Skeletal muscle tissue (tissue), 4 donors: ENCODE data around the gene MXD4. TPM values are rescaled to one million over a fixed set of nuclear protein-coding genes. Genes with fewer than 3 reads are reported as not detected.
A peak's percentile ranks its signal among the peaks of the same experiment; 100 is the strongest.
"Not testable (repeated sequence)": the region's sequence is repeated elsewhere in the genome, so short reads cannot be mapped to it uniquely, and the experiment has no call there.

Experiments
- H3K27ac ChIP-seq: one replicate; pipeline ENCODE4 v1.7.0; 2013; ENCODE audit warnings: mild to moderate bottlenecking, low read depth, low read length, inconsistent platforms
- H3K27me3 ChIP-seq, 3 donors: one replicate each; pipeline ENCODE4 v1.7.0; 2013; ENCODE audit warnings: low read length in 3 of 3; ENCODE audit not compliant: control insufficient read depth in 3 of 3, insufficient read depth in 3 of 3
- H3K36me3 ChIP-seq, 3 donors: one replicate each; pipeline ENCODE4 v1.7.0; 2013; ENCODE audit warnings: low read length in 3 of 3; ENCODE audit not compliant: control insufficient read depth in 3 of 3, insufficient read depth in 3 of 3
- H3K4me1 ChIP-seq, 3 donors: one replicate each; pipeline ENCODE4 v1.7.0; 2013; ENCODE audit warnings: low read length in 3 of 3, mild to moderate bottlenecking in 3 of 3; ENCODE audit not compliant: control insufficient read depth in 3 of 3, insufficient read depth in 3 of 3
- H3K4me3 ChIP-seq, 3 donors: one replicate each; pipeline ENCODE4 v1.7.0; 2013; ENCODE audit warnings: low read length in 3 of 3
- H3K9ac ChIP-seq, 3 donors: one replicate each; pipeline ENCODE4 v1.7.0; 2013; ENCODE audit warnings: low read length in 3 of 3, mild to moderate bottlenecking in 3 of 3, moderate library complexity in 2 of 3, low read depth in 1 of 3
- H3K9me3 ChIP-seq, 3 donors: one replicate each; pipeline ENCODE4 v1.7.0; 2013; ENCODE audit warnings: low read length in 3 of 3; ENCODE audit not compliant: control insufficient read depth in 3 of 3
- total RNA-seq: library from RNA; depleted of rRNA; stranded (reverse); fragments of >200 nt; gene quantifications from one replicate; pipeline ENCODE4 v1.2.3, GENCODE V29; 2014
- donor health status: Osteomylitis.

MXD4 gene
- total RNA-seq, 1 donor from 2014 or later = 21.4 TPM

DNA sequence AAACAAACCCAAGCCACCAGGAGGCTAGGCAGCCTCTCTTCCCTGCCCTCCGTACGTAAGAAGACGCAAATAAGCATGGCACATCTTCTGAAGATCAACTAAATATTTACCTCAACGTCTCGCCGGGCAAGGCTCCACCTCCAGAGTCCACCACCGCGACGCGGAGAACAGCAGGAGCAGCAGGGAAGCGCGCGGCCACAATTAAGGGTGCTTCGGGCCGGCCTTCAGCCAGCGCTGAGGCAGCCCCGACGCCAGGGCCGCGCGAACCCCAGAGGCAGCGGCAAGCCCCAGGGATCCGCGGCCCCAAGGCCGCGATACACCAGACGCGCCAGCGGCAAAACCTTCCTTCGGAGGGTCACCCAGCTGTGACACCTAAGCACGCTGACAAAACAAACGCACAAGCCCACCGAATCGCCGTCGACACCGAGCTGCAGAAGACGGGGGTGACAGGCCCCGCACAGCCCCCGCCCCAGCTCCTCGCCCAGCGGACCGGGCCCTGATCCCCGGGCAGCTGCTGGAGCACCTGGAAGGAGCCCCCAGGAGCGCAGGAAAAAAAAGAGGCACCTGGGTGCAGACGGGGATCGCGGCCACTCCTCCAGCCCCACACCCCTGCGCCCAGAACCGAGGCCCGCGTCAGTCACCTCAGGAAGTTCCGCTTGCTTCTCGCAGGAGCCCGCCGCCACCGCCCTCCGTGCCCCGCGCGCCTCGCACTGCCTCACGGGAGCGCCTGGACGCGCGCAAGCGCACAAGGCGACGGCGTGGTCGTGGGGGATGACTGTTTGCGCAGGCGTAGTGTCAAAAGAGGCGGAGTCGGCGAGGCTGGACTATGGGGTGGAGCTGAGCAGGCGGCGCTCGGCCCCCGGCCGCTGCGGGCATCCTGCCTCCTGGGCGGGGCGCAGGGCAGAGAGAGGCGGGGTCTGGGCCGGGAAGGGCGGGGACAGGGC is 20.2 kb downstream of the MXD4 start, which contains the start of the genes HAUS3 and POLN:
HAUS3 (minus strand) TSS at position 712 of the 944 bp plus-strand sequence. CDS start 1,175 bp downstream, outside the sequence.
POLN (minus strand) TSS at position 712 of the 944 bp plus-strand sequence. CDS start 12,890 bp downstream, outside the sequence.
- Histone ChIP-seq H3K4me3 (peak within 1 kb of the TSS; percentile 87 to 91 (median 91)), H3K9ac (peak within 1 kb of the TSS; percentile 79 to 93 (median 90)), H3K27ac (peak within 1 kb of the TSS; percentile 51), H3K9me3 (no peaks in the 10 kb centered on the region), H3K4me1 (peaks cover 25 to 40% (median 28%) of the 10 kb centered on the region in 3 donors), H3K36me3 (peaks cover 0 to 10% (median 1%) of the 10 kb centered on the region in 3 donors), H3K27me3 (no peaks in the 10 kb centered on the region)

DNA sequence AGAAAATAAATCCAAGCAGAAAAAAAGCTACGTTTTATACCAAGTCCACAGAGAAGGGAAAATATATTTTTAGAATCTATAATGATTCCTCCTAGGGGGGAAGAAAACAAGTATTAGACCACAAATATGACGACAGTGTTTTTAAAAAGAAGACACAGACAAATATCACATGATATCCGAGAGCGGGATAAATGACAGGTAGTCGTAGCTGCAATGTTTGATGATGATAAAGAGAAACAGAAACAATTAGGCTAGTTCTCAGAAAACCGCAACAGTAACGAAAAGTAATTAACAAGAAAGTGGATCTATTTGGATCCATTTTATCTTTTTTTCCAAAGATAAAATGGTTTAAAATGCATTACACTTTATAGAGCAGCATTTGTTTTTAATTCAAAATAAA is 20.9 kb downstream of the MXD4 start:
- H3K4me3 ChIP-seq = peak overlapping the region; percentile 87 to 91 (median 91)
- H3K9me3 ChIP-seq = no peaks in the 10 kb centered on the region
- H3K27ac ChIP-seq = no peak overlapping the region
- H3K4me1 ChIP-seq = peaks cover 25 to 38% (median 28%) of the 10 kb centered on the region in 3 donors
- H3K9ac ChIP-seq = peak overlapping the region; percentile 79 to 93 (median 90)
- H3K36me3 ChIP-seq = peaks cover 0 to 12% (median 0%) of the 10 kb centered on the region in 3 donors
- H3K27me3 ChIP-seq = no peaks in the 10 kb centered on the region

DNA sequence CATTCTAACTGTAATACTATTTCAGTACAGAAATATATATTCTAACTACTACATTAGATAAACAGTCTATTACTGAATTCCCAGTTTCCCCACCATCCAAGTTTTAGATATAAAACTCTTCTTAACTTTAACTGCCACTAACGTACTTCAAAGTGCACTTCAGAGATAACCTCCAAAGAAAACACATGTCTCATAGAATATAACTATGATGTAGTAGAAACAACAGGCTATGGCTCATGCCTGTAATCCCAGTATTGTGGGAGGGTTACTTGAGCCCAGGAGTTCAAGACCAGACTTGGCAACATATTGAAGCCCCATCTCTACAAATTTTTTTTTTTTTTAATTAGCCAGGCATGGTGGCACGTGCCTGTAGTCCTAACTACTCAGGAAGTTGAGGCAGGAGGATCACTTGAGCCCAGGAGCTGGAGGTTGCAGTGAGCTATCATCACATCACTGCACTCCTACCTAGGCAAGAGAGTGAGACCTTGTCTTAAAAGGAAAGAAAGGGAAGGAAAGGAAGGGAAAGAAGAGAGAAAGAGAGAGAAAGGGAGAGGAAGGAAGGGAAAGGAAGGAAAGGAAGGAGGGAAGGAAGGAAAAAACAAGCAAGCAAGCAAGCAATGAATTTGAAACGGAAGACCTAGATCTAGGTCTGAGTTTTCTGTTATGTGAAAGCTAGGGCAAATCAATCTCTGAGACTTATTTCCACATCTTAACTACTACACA is 24.8 kb downstream of the MXD4 start:
- peaks cover 5 to 19% (median 11%) of the 10 kb centered on the region in 3 donors for H3K36me3 ChIP-seq
- no peak overlapping the region for H3K9ac ChIP-seq
- no peak overlapping the region for H3K27ac ChIP-seq
- H3K4me1 ChIP-seq = peaks cover 13 to 23% (median 18%) of the 10 kb centered on the region in 3 donors
- no peaks in the 10 kb centered on the region for H3K9me3 ChIP-seq
- no peak overlapping the region for H3K4me3 ChIP-seq
- no peaks in the 10 kb centered on the region for H3K27me3 ChIP-seq

DNA sequence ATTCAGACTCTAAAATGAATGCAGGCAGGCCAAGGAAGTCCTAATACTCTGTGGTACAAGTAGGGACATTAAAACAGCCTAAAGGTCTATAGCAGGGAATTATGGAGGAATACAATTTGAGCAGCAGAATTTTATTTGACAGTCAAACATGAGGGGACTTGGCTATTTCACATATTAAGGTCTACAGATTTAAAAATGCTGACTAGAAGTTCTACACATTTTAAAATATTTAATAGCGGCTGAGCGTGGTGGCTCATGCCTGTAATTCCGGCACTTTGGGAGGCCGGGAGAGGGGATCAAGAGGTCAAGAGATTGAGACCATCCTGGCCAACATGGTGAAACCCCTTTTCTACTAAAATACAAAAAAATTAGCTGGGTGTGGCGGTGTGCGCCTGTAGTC is 30.8 kb downstream of the MXD4 start:
- H3K27me3 ChIP-seq = no peaks in the 10 kb centered on the region
- H3K9ac ChIP-seq = no peak overlapping the region
- H3K4me1 ChIP-seq = no peaks in the 10 kb centered on the region
- no peak overlapping the region for H3K27ac ChIP-seq
- H3K36me3 ChIP-seq = peaks cover 5 to 18% (median 10%) of the 10 kb centered on the region in 3 donors
- H3K4me3 ChIP-seq = no peak overlapping the region
- H3K9me3 ChIP-seq = no peaks in the 10 kb centered on the region

DNA sequence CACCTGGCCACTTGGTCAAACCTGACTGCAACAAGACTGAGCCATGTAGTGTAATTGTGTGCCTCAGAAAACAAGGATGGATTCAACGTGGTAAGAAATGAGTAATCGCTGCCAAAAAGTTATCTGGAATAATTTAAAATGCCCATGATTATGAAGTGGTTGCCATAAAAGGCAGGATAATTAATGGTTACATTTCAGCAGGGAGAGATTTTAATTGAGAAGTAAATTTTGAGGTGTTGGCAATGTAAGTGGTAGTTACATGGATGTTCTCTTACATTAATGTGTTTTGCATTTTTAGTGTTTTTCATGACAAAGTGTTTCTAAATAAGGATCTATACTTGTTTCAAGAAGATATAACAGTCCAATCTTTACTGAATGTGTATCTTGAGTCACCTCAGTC is 35.6 kb downstream of the MXD4 start:
- no peak overlapping the region for H3K27ac ChIP-seq
- H3K4me1 ChIP-seq = peaks cover 0 to 9% (median 6%) of the 10 kb centered on the region in 3 donors
- H3K4me3 ChIP-seq = no peak overlapping the region
- H3K27me3 ChIP-seq = no peaks in the 10 kb centered on the region
- H3K36me3 ChIP-seq = peaks cover 0 to 15% (median 10%) of the 10 kb centered on the region in 3 donors
- no peak overlapping the region for H3K9ac ChIP-seq
- no peaks in the 10 kb centered on the region for H3K9me3 ChIP-seq

DNA sequence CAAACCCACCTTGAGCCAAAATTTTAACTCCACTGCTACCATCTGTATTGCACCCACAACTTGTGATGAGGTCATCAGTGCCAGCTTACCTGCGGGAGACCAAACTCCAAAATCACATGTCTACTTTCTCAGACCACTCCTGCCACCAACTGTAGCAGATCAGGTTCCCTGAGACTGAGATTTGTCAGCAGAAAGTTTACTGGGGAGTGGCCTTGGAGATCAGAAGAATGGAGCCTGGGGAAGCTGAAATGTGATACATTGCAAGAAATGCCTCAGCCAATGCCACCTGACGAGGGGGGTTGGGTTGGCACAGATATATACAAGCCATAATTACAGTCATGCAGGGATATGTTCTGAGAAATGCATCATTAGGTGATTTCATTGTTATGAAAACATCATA is 39.1 kb downstream of the MXD4 start:
- no peaks in the 10 kb centered on the region for H3K9me3 ChIP-seq
- no peak overlapping the region for H3K9ac ChIP-seq
- no peaks in the 10 kb centered on the region for H3K27me3 ChIP-seq
- H3K36me3 ChIP-seq = peaks cover 0 to 10% (median 9%) of the 10 kb centered on the region in 3 donors
- H3K4me3 ChIP-seq = no peak overlapping the region
- H3K4me1 ChIP-seq = peaks cover 5 to 16% (median 6%) of the 10 kb centered on the region in 3 donors
- H3K27ac ChIP-seq = no peak overlapping the region

DNA sequence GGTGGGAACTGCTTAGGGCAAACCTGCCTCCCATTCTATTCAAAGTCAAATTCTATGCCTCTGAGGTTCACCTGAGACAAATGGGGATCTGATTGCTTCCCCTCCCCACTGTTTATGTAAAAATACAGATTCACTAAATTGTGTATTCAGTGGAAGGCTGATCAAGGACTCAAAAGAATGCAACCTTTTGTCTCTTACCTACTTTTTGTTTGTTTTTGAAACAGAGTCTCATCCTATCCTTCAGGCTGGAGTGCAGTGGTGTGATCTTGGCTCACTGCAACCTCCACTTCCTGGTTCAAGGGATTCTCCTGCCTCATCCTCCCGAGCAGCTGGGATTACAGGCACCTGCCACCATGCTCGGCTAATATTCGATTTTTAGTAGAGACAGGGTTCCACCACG is 40.5 kb downstream of the MXD4 start:
- H3K27me3 ChIP-seq, H3K4me3 ChIP-seq: not testable (repeated sequence)

DNA sequence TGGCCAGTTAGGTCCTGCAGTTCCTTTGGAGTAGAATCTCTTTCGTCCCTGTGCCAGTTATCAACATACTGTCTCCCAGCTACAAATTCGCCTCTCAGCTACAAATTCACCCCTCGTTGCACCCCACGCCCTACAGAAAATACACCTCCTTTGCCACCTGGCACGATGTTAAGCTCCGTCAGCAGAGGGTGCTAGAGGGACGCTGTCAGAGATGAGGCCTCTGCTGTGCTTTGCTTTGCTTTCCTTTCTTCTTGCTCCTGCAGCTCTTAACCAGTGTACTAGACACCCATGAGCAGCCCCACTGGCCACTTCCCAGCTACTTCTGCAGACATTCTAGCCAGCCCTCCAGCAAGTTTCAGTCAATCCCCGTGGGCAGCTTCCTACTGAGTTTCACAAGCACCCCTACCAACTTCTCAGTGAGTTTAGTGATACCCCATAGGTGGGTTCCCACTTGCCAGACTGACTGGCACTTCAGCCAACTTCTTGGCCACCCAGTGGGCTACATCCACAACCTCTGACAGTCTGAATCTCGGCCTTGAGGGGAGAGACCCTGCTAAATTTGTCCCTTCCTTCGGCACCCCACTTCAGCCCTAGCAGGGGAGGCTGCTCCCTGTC is 41.8 kb downstream of the MXD4 start:
- Histone ChIP-seq H3K4me1 (peaks cover 5 to 16% (median 6%) of the 10 kb centered on the region in 3 donors), H3K9ac (peak overlapping the region in 2 of 3 donors; percentile 43 to 50), H3K36me3 (peaks cover 0 to 8% (median 7%) of the 10 kb centered on the region in 3 donors), H3K4me3 (no peak overlapping the region), H3K27ac (no peak overlapping the region), H3K9me3 (no peaks in the 10 kb centered on the region), H3K27me3 (no peaks in the 10 kb centered on the region)

More for the DNA sequence above, 40.5 kb downstream of the MXD4 start:
- H3K9me3 ChIP-seq, H3K9ac ChIP-seq, H3K36me3 ChIP-seq, H3K27ac ChIP-seq: not testable (repeated sequence)
- peaks cover 5 to 16% (median 6%) of the 10 kb centered on the region in 3 donors for H3K4me1 ChIP-seq

DNA sequence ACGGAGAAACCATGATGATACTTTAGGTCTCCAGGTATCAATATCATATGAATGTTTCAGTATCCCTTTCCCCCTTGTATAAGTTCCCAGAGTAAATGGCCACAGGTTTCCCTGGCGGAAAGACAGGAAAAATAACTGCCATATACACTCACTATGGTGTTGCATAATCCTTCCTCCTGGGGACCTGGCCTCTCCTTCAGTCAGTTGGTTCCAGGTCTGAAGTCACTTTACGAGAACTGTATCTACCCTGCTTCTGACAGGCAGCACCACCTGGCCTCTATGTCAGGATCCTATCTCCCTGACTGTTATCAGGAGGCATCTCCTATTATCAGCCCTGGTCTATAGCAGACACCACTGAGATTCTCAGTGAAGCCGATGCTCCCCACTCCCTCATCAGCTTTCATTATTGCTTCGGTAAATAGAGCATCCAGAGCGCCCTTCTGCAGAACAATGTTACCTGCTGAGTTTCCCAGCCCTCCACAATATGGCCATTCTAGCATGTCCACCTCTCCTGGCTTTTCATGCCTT is 42.6 kb downstream of the MXD4 start:
- Histone ChIP-seq H3K27me3 (no peaks in the 10 kb centered on the region), H3K9ac (no peak overlapping the region), H3K4me3 (no peak overlapping the region), H3K4me1 (peaks cover 5 to 16% (median 6%) of the 10 kb centered on the region in 3 donors), H3K9me3 (no peaks in the 10 kb centered on the region), H3K27ac (no peak overlapping the region), H3K36me3 (peaks cover 0 to 8% (median 7%) of the 10 kb centered on the region in 3 donors)
